GM21423 (cell line): ENCODE measurements around the gene EYS.

Experiments used
- ATAC-seq: cut with Tn5 transposase; IDR thresholded peaks from one replicate; pipeline ENCODE4 v1.9.1; 2021; ENCODE audit warnings: mild to moderate bottlenecking, moderate library complexity; ENCODE audit not compliant: unreplicated experiment

The EYS gene

DNA sequence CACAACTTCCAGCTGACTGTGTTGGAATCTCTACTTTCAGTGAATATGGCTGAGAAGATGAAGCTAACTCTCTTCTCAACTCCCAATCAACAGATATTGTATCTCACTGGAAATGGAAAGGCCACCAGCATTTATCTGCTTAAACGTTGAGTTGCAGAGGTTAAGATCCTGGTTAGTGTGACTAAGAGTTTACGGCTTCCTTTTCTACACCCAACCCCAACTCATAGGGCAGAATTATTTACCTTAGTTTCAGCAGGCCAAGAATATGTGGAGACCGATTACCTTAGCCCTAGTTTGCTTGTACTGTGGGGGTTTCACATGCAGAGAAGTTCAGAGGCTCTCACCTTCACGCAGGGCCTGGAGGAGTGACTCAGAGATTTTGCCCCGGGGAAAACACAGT lies 1026.6 kb downstream of the EYS start:
- no peak for ATAC-seq

DNA sequence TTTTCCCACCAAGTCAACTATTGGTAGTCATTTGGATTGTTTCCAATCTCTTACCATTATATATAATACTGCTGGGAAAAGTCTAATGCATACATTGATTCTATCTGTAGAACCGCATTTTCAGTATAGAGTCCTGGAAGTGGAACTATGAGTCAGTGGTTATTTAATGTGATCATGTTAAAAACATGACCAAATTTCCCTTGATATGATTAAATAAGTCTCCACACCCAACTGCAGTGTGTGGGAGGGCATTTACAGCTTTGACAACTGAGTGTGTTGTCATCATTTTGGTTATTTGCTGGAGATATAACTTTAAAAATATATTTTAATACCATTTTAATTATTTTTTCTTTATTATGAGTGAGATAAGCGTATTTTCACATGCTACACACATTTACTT lies 1027.6 kb downstream of the EYS start:
- no peak for ATAC-seq

DNA sequence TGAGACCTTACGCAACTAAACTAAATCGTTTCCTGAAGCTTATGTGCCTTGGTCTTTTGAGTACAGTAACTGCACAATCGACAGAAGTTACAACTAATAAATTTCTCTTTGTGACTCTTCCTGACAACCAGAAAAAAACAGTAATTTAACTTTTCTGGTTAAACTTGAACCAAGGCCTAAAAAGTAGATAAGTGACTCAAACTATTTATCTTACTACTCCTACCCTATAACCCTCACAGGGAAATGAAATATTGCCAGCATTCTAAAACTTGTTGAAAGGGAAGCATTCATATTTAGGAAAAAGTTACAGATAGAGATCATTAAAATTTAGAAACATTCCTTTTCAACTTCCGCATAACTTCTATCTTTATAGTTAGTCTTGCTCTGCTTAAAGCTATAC lies 1034.4 kb downstream of the EYS start:
- ATAC-seq, result no peak

DNA sequence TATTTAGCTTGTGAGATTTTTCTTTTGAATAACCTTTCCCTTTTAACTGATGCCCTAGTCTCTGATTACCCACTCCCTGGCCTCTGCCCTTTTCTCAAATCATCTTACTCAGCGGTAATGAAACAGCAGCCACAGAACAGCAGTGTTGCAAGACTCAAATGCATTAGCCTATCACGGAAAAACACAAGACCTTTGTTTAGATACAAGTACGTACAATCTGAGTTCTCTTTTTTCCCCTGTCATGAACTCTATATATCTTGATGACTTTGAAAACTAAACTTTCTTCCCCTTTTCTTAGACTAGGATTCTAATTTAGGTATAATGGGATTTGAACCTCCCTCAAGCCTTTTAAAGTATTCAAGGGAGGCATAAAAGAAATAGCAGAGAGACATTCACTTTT lies 1034.9 kb downstream of the EYS start:
- ATAC-seq, result no peak

DNA sequence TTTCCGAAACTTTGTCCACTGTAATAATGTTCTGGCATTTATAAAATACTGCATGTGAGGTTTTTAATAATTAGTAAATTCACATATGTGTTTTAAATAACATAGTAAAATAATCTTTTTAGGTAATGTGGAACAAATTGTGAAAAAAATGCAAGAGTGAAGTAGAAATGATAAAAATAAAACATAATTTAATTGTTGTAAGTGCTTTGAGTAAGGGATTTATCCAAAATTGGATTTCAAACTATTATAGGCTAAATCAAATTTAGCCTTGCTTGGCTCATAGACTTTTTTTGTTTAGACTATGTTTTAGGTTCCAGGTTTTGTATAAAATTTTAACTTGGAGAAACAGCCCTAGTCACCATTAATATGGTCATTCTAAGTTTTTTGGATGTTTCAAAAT lies 1041.9 kb downstream of the EYS start:
- ATAC-seq, result no peak

DNA sequence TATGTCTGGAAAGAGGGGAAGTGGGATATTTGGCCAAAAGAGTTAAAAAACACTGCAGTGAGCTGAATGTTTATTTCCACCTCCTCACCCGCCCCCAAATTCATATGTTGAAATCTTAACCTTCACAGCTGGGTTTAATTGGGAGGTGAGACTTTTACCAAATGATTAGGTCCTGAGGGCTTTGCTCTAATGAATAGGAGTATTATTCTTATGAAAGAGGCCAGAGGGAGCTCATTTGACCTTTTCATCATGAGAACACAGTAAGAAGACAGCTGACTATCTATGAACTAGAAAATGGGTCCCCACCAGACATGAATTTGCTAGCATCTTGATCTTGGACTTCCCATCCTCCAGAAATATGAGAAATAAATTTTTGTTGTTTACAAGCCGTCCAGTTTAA lies 1042.5 kb downstream of the EYS start:
- ATAC-seq, result no peak

DNA sequence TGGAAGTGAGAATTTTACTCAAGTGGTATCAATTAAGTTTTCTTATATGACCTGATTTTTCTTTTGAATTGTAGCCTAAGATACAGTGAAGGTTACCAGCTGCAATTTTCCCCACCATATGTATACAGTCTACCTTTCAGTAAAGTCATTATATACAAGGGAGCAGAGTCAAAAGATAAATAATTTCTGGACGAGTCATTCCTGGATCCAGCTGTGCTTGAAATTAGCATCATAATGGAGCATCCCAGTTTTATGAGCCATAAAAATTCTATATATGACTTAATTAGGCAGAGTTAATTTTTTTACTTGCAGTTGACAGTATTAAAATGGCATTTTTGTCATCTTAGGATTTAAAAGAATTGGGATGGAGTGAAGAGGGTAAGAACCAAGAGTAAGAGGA lies 1063.0 kb downstream of the EYS start:
- ATAC-seq, result no peak

DNA sequence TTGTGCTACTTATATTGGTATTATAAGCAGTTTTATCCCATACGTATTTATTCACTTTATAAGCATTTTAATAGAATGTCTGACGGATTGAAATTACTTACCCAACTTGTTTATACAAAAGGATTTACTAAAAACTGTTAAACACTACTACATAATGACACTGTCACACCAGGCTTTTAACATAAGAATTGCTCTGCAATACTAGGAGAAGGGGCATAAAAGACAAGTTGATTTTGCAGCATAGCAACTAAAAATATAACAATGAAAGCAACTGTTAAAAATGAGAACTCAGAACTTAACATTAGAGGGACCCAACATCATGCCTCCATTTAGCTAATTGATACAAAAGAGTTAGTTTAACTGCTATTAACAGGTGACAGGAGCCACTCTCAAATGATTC lies 1076.1 kb downstream of the EYS start:
- no peak for ATAC-seq

DNA sequence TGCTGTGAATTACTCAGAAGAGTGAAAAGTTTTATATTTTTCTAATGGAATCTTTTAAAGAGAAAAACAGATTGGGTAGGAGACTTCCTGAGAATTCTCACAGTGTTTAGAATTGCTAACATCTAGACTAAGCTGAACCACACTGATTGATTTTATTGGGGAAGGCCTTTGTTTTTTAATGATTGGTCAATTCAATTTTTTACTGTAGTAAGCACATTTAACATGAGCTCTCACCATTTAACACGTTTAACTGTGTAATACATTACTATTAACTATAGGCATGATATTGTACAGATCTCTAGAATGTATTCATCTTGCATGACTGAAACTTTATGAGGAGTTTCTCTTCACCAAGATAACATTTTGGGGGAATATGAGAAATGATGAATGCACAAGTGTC lies 1084.1 kb downstream of the EYS start:
- ATAC-seq, result no peak

DNA sequence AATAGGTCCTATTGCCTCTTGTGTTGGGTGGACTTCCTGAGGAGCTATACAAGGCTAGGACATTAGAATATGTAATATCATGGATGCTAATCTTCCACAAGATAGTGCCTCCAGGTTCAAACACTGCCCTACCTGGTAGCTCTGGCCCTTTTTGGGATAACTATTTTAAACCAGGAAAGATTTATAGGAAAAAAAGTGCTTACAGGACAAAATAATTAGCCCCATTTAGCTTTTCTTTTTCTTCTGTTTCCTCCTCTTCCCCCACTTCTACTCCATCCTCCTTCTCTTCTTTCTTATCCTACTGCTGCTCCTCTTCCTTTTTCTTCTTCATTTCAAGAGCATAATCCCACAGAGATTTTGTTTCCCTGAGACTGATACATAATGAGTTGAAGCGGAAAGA lies 1104.0 kb downstream of the EYS start:
- no peak for ATAC-seq

DNA sequence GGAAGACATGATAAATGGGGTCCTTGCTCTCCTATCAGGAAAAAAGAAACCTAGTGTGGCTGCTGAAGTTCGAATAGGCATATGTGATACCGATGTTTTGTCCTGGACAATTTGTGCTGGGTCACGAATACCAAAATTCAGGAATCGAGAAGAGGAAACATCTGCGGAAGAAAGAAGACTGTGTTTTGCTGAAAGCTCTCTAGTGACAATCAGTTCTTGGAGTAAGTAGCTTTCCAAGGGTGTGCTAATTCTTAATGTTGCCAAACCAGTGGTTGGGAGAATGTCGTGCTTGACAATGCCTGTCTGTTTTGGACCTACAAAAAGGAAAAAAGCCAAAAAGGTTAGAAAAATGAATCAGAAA lies 1115.4 kb downstream of the EYS start:
- ATAC-seq, result no peak

DNA sequence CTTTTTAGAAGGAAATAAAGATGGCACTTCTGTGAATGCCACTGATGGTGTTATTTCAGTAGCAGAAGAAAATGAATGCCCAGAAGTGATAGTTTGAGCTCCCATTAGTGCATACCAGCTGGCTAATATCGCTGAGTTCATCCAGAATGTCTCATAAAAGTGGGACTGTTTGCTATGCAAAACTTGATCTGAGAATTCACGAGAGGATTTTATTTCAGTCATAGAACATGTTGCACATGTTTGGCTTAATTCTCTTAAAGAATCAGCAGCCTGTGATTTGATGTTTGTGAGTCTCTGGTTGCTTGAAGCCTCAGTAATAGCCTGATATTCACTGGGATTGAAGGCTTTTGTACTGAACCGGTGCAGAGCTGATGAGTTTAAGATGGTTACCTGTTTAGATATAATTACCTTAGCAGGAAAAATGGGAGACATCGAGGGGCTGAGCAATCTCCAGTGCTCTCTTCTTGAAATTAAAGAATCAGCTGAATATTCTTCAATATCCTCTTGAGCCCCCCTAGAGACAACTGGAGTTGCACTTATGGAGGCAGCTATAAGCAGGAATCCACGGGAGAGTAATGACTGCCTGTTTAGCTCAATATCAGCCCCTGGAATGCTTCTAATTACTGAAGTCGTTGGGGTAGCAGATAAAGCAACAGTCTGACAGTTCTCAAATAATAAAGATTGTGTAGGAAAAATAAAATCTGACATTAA lies 1115.9 kb downstream of the EYS start:
- no peak for ATAC-seq

DNA sequence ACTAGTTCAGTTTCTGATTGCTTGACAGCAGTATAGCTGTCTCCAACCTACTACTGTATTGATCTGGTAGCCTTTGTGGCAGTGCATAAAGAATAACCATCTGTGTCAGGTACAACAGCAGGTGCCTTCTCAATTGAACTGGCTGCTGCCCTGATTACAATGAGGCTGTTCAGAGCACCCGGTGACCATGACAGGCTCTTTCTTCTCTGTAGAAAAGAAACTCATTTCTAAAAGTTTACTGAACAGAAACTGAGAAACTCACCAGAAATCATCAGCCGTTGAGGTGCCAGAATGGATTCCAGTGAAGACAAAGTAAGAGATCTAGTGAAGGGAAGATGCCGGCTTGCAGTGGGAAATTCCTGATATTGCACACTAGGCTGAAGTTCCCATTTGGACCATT lies 1117.1 kb downstream of the EYS start:
- ATAC-seq, result no peak

DNA sequence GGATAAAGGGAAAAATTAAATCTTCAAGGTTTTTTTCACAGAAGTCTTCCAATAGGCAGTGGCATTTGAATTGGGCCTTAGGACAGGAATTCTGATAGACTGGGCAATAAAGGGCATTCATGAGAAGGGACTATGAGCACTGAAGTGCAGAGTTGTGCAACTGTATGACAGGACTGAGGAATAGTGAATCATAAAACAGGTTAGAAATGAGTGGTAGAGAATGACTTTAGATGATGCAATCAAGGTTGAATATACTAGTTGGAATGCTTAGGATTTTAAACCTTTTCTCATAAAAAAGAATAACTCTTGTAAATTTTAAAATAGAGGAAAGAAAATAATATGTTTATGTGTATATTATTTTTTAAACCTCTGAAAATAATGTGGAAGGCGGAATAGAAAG lies 1126.7 kb downstream of the EYS start:
- no peak for ATAC-seq

DNA sequence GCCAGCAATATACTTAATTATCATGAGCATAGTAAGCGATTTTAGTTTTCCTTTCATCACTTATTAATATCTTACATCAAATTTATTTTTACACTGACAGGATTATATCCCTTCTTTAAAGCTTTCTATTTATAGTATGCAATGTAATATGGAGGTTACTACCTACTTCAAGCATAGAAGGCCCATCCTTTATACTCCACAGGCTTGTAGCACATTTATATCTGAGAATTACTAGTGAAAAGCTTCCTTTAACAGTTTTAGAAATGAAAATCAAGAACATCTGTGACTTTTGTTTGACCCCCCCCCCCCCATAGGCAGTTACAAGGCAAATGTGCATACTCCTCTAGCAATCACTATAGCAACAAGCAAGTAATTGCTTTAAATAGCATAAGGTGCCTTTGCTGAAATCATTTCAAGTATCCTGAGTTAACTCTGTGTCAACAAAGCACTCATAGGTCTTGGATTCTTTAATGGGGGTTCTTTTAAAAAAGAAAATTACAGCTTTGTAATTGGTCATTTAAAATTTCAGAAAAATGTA lies 1153.7 kb downstream of the EYS start:
- ATAC-seq, result no peak

DNA sequence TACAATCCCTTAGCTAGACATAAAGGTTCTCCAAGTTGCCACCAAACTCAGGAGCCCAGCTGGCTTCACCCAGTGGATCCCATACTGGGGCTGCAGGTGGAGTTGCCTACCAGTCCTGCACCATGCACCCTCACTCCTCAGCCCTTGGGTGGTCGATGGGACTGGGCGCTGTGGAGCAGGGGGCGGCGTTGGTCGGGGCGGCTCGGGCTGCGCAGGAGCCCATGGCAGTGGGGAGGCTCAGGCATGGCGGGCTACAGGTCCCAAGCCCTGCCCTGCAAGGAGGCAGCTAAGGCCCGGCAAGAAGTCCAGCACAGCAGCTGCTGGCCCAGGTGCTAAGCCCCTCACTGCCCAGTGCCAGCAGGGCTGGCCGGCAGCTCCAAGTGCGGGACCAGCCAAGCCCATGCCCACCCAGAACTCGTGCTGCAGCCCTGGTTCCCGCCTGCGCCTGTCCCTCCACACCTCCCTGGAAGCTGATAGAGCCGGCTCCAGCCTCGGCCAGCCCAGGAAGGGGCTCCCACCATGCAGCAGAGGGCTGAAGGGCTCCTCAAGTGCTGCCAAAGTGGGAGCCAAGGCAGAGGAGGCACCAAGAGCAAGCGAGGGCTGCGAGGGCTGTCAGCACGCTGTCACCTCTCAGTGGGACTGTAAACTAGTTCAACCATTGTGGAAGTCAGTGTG lies 1159.3 kb downstream of the EYS start:
- ATAC-seq, result no peak

DNA sequence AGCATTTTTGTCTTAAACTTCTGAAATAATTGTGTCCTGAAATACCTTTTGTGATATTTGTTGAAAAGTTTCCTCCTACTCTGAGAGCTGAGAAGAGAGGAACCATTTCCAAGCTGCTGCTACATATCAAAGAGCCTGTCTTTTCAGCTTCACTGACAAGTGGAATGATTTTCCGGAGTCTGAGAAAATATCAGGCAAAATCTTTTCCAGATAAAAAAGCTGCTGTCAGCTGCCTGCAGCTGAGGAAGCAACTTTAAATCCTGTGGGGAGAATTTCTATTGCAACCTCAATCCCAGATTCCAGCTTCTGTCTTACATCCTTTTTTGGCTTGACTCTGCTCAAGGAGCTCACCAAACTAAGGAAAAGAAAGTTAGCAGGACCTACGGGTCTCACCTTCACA lies 1167.1 kb downstream of the EYS start:
- ATAC-seq, result no peak

DNA sequence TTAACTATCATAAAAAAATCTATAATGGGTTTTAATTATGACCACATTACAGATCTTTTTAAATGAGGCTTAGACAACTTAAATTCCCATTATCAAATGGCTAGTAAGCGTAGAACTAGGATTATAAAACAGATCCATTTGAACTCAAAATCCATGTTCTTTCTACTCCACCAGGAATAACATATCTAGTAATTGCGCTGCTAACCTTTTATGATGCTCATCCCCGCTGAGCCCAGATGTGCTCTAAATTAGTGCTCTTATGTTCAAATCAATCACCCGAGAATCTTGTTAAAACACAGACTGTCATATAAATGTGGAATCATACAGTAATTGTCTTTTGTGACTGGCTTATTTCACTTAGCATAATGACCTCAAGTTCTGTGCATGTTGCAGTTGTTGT lies 1168.3 kb downstream of the EYS start:
- no peak for ATAC-seq

DNA sequence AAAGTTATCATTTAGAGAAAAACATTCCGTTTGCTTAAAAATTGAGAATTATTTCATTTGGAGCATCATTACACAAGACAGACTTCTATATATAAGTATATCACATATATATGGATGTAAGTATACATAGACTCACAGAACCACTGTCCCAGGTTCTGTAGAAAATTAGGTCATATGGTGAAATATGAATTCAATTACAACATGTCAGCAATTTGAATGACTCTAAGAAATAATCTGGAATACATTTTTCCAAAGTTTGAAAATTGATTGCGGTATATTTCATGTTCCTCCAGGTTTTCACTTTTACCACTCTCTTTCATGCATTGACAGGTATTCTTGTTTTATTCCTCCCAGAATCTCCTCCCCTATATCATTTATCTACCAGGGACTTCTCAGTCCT lies 1179.1 kb downstream of the EYS start:
- ATAC-seq, result no peak

DNA sequence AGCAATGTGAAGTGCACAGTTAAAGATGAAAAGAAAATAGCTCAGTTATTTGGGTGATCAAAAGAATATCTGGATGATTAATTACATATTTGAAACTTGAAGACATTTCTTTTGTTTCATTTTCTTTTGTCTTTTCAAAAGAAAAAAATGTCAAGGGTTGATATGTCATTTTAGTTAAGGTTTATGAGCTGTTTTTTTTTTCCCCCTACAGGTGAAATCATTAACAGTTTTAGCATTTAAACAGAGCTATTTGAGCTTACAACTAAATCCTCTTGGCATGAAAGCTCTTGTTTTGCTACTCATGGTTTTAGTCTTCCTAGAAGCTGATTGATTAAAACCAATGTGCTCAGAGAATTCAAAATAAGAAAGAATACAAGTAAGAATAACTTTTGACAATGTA lies 1184.2 kb downstream of the EYS start:
- no peak for ATAC-seq

DNA sequence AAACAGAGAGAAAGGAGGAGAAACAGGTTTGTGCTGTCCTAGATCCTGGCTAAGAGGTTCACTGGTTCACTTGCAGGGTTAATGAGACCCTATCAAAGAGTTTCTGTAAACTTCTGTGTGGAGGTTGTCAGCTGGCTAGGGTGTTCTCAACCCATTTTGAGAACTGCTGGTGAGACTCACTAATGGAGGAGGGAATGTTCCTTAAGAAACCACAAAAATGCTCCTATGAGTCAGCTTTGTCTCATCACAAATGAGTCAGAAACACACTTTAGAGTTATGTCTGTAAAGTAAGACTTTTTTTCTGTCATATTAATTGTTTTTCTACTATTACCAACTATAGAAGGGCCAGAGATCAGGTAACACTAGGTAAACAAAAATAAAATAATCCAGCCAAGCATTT lies 1187.0 kb downstream of the EYS start:
- ATAC-seq, result no peak

DNA sequence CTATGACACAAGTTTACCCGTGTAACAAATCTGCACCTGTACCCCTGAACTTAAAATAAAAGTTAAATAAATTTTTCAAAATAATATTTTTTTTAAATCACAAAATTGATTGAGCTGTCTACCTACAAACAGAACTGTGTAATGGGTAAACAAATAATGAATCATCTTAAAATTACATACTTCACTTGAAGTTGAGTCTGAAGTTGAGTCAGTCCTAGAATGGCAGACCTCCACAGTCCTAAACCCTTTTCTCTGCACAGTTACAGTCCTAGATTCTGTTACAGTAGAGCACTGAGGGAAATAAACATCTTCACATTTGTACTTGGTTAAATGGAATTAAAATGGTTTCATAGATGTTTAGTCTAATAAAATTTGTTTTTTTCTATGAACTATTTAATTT lies 1190.6 kb downstream of the EYS start:
- no peak for ATAC-seq

DNA sequence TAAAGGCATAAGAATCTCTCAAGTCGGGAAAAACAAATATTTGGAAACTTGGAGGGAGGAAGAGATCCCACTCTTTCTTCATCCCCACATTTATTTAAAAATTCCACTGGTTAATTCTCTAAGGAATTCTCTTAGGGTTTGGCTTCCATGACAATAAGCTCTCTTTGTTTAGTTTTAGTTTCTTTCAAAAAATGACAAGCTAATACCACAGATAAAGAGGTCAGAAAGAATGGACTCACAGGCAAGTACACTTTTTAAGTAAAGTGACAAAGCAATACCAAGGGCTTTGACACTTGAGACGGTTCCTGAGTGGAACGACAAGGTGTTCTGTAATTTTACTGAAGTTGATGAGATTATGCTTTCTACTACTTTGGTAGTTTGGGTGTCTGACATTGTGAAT lies 1199.4 kb downstream of the EYS start:
- no peak for ATAC-seq
